Urinary bladder (tissue), 4 donors: ENCODE data around the gene ACVR1C. TPM values are rescaled to one million over a fixed set of nuclear protein-coding genes. Genes with fewer than 3 reads are reported as not detected.
A peak's percentile ranks its signal among the peaks of the same experiment; 100 is the strongest.

ENCODE experiments used
- DNase-seq: peaks from one replicate; pipeline ENCODE4 v3.0.0-alpha.2; 2015; ENCODE audit errors: extremely low spot score
- H3K27ac ChIP-seq: one replicate; pipeline ENCODE4 v1.5.1; 2013; ENCODE audit warnings: low read depth, mild to moderate bottlenecking, moderate library complexity
- H3K36me3 ChIP-seq: one replicate; pipeline ENCODE4 v1.6.1; 2013; ENCODE audit warnings: mild to moderate bottlenecking, moderate library complexity; ENCODE audit not compliant: insufficient read depth
- H3K4me1 ChIP-seq: one replicate; pipeline ENCODE4 v1.6.1; 2013; ENCODE audit warnings: mild to moderate bottlenecking, moderate library complexity; ENCODE audit not compliant: insufficient read depth
- H3K4me3 ChIP-seq: one replicate; pipeline ENCODE4 v1.5.1; 2013; ENCODE audit warnings: low read depth, low read length
- WGBS: extraction: QIAGEN DNeasy Blood & Tissue Kit; methylation state at CpG from one replicate; pipeline ENCODE4 v1.1.7; 2013; 5-methylcytosine and 5-hydroxymethylcytosine counted together
- polyA plus RNA-seq: library from polyadenylated mRNA; stranded (reverse); fragments of 200-250 nt; gene quantifications from one replicate; pipeline ENCODE4 v1.2.3, GENCODE V29; 2013
- total RNA-seq: library from RNA; depleted of rRNA; stranded (reverse); fragments of >200 nt; gene quantifications from one replicate; pipeline ENCODE4 v1.2.3, GENCODE V29; 2014
- donor health status: healthy with polysubstance abuse.
- donor health status: healthy.

ACVR1C gene
- total and polyA plus RNA-seq, 2 donors: 0.37 to 0.67 TPM

GRCh38 chr2:157500334-157500733 is 128.3 kb downstream of the ACVR1C start:
- Histone ChIP-seq H3K4me1 (no peaks in the 10 kb centered on the region), H3K27ac (no peak overlapping the region), H3K36me3 (no peaks in the 10 kb centered on the region), H3K4me3 (no peak overlapping the region)
- no peak for DNase-seq
- WGBS: 69% methylated on average over 1 of the region's 1 CpG

GRCh38 chr2:157498483-157498882 is 130.2 kb downstream of the ACVR1C start:
- WGBS: 81% methylated on average over 3 of the region's 3 CpGs
- H3K4me3 ChIP-seq: no peak overlapping the region
- no peak for DNase-seq
- no peaks in the 10 kb centered on the region for H3K4me1 ChIP-seq
- no peak overlapping the region for H3K27ac ChIP-seq
- no peaks in the 10 kb centered on the region for H3K36me3 ChIP-seq

DNA sequence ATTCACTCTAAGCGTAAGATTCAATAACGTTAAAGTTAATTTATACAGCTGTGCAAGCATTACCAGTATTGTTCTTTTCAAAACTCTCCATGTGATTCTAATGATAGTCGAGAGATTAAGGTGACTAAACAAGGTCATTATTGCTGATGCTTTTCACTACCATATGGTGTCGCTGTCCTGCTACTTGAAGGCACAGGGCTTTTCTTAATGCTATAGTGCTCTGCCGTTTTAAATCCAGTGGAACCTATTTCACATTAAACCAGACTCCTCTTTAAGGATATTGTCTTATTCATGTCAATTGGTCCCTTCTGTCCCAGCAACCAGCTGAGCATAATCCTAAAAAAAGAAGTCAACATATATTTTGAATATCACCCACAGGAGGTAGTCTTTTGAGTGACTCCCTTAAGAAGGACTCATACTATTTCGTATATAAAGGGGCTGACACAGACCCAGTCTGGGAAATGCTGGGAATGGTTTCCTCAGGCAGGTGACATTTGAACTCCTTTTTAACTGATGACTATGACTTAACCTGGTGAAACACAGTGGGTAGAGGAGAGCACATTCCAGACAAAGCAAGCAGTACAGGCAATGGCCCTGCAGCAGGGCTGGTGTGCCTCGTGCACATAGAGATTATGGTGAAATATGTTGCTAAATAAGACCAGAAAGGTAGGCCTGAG is 130.9 kb downstream of the ACVR1C start:
- no peaks in the 10 kb centered on the region for H3K4me1 ChIP-seq
- no peak for DNase-seq
- 25% methylated on average over 7 of the region's 7 CpGs for WGBS
- H3K4me3 ChIP-seq: no peak overlapping the region
- no peak overlapping the region for H3K27ac ChIP-seq
- no peaks in the 10 kb centered on the region for H3K36me3 ChIP-seq

DNA sequence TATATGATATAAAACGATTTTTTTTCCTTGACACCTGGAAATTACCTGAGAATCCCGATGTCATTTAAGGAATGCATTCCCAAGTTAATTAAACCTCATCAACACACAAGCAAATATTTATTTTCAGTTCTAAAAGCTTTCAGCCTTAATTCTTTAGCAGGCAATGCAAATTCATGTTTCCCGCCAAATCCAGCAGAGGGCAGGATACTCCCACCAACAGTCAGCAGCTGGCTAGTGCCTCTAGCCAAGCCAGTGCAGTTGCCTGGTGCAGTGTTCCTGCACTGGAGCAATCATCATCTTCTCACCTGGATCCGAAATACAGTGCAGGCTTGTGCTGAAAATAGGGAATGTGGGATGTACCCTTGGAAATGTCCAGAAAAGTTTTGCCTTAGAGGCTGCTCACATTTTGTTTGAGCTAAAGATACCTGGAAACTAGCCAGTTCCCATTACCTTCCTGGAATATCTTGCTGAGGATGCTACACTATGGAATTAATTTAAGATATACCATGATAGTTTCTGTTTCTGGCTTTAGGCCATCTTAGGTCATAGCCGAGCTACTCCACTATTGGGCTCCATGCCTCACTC is 136.4 kb downstream of the ACVR1C start:
- peak; percentile 6 for DNase-seq
- 14% methylated on average over 5 of the region's 5 CpGs for WGBS
- H3K36me3 ChIP-seq: no peaks in the 10 kb centered on the region

DNA sequence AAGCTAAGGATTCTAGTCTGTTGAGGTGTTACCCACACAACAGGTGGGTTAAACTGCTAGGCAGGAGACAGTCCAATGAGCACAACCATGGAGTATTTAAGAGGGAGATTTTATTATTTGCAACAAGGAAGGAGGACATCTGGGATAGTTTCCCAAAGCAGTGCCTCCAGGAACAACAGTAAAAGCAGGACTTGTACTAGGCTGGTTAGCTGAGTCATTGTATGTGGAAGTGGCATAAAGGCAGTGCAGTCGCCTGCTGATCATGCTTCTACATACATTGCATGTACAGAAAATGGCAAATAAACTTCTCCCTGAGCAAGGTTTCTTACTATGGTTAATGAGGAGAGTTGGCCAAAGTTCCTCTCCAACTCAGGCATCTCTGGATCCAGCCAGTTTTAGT is 138.7 kb downstream of the ACVR1C start:
- Histone ChIP-seq H3K4me3 (no peak overlapping the region), H3K36me3 (no peaks in the 10 kb centered on the region), H3K4me1 (no peaks in the 10 kb centered on the region), H3K27ac (no peak overlapping the region)
- WGBS: 53% methylated on average over 1 of the region's 1 CpG
- DNase-seq: no peak

More for the DNA sequence above, 136.4 kb downstream of the ACVR1C start:
- Histone ChIP-seq H3K4me3 (no peak overlapping the region), H3K4me1 (no peaks in the 10 kb centered on the region), H3K27ac (no peak overlapping the region)

- no peaks in the 10 kb centered on the region for H3K4me1 ChIP-seq
- H3K4me3 ChIP-seq: no peak overlapping the region
- DNase-seq: no peak
- no peak overlapping the region for H3K27ac ChIP-seq
- no peaks in the 10 kb centered on the region for H3K36me3 ChIP-seq
- 61% methylated on average over 3 of the region's 3 CpGs for WGBS
These were observed 139.8 kb downstream of the ACVR1C start for GRCh38 chr2:157488877-157489276.

DNA sequence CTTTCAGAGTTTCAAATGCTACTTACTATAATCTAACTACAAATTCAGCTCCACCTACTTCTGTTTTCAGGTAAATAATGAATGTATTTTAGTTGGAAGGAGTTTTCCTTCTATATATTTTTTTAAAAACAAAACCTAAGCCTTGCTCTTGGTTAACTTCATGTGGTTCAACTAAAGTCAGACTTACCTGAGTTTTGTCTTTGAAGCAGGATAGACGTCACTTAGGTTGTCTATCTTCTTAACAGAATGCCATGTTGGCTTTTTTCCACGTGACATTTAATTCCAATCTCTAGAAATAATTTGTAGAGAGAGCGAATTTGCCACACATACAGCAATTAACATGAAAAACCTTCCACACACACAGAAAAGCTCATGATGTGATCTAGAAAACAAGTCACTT is 140.9 kb downstream of the ACVR1C start:
- Histone ChIP-seq H3K4me1 (no peaks in the 10 kb centered on the region), H3K27ac (no peak overlapping the region), H3K36me3 (no peaks in the 10 kb centered on the region), H3K4me3 (no peak overlapping the region)
- DNase-seq: no peak
- 71% methylated on average over 3 of the region's 3 CpGs for WGBS

DNA sequence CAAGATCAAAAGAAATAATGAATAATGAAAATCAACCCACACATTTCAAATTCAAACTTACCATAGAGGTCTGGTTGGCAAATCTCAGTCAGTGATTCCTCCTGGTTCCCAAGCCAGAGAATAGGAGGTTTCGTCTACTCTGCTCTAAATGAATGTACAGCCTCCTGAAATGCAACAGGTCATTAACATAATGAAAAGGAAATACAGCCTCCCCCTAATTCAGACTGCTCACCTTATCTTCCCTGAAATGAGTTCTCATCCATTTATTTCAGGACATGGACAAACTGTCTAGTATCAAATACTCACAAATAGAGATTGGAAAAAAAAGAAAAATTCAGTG is 141.4 kb downstream of the ACVR1C start:
- H3K4me1 ChIP-seq: no peaks in the 10 kb centered on the region
- no peak overlapping the region for H3K4me3 ChIP-seq
- 79% methylated on average over 1 of the region's 1 CpG for WGBS
- DNase-seq: no peak
- H3K27ac ChIP-seq: no peak overlapping the region
- H3K36me3 ChIP-seq: no peaks in the 10 kb centered on the region

DNA sequence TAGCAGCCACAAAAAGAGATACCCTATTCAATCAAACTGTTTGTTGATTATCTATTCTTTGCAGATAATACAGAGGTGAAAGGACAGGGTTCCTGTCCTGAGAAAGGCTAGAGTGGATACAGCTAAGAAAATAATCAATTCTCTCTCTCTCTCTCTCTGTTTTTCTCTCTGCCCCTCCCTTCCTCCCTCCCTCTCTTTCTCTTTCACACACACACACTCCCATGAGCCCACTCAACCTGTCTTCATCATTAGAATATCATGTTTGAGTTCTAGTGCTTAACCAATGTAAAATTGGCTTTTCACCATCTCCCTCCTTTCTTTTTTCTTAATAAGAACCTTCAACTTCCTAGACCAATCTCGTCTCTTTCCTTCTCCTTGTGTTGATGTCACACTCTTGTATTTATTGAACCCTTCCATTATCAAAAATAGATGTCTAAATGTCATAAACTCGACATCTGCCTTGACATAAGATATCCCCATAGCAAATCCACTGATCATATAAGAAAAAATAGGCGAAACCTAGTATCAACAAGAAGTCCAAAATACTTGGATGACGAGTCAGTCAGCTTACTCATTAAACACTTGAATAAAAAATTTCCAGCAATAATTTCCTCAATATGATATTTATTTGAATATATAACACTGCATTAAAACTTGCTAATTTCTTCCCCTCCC is 141.9 kb downstream of the ACVR1C start:
- H3K27ac ChIP-seq: no peak overlapping the region
- no peaks in the 10 kb centered on the region for H3K36me3 ChIP-seq
- H3K4me1 ChIP-seq: no peaks in the 10 kb centered on the region
- no peak overlapping the region for H3K4me3 ChIP-seq
- no peak for DNase-seq
- WGBS: 77% methylated on average over 4 of the region's 4 CpGs

DNA sequence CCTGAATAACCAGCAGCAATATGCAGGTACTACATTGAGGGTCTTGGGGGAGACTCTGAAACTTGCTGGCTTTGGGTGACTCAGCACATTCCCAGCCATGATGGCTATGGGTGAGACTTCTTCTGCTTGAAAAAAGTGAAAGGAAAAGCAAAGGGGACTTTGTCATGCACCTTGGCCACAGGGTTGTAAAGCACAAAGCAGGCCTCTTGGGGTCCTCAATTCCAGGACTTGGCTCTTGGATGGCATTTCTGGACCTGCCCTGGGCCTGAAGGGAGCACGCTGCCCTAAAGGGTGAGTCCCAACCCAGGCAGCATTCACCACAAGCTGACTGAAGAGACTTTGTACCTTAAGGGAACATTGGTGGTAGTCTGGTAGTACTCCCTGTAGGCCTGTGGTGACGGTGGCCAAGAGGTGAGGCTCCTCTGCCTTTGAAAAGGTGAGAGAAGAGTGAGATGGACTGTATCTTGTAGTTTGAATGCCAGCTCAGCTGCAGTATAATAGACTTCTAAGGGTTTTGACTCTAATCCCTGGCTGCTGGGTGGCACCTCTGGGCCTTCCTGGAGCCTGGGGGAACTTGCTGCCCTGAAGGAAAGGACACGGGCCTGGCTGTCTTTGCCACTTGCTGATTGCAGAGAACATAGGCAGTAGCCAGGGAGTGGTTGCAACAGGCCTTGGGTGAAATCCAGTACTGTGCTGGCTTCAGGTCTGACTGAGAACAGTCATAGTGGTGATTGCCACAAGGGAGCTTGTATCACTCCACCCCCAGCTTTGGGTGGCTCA is 148.3 kb downstream of the ACVR1C start:
- no peak overlapping the region for H3K4me3 ChIP-seq
- H3K4me1 ChIP-seq: no peaks in the 10 kb centered on the region
- no peak for DNase-seq
- no peaks in the 10 kb centered on the region for H3K36me3 ChIP-seq
- WGBS: 84% methylated on average over 3 of the region's 3 CpGs
- no peak overlapping the region for H3K27ac ChIP-seq

GRCh38 chr2:157479081-157480027 is 149.3 kb downstream of the ACVR1C start:
- Histone ChIP-seq H3K4me1 (no peaks in the 10 kb centered on the region), H3K4me3 (no peak overlapping the region), H3K36me3 (no peaks in the 10 kb centered on the region), H3K27ac (no peak overlapping the region)
- 88% methylated on average over 7 of the region's 7 CpGs for WGBS
- no peak for DNase-seq

- Histone ChIP-seq H3K36me3 (no peaks in the 10 kb centered on the region), H3K4me3 (no peak overlapping the region), H3K4me1 (no peaks in the 10 kb centered on the region), H3K27ac (no peak overlapping the region)
- no peak for DNase-seq
These were observed 150.7 kb downstream of the ACVR1C start for GRCh38 chr2:157477919-157478318.
